ENCODE data around the gene DYNC1LI2.

DNA sequence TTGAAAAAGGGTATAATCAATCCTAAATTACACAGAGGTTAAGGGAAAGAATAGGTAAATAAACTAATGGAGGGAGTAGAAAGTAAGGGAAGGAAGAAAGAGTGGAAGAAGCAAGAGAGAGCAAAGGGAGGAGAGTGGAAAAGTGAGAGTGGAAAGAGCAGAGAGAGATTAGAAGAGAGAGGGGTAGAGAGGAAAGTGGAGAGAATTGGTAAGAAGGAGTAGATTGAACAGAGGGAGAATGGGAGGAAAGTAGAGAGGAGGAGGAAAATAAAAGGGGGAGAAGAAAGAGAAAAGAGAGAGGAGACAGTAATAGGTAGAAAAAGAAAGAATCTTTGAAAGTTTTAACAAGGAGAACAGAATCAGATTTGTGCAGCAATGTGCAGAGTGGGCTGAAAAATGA is 25.0 kb upstream of the DYNC1LI2 start:
- TF ChIP-seq, protein P1, sequence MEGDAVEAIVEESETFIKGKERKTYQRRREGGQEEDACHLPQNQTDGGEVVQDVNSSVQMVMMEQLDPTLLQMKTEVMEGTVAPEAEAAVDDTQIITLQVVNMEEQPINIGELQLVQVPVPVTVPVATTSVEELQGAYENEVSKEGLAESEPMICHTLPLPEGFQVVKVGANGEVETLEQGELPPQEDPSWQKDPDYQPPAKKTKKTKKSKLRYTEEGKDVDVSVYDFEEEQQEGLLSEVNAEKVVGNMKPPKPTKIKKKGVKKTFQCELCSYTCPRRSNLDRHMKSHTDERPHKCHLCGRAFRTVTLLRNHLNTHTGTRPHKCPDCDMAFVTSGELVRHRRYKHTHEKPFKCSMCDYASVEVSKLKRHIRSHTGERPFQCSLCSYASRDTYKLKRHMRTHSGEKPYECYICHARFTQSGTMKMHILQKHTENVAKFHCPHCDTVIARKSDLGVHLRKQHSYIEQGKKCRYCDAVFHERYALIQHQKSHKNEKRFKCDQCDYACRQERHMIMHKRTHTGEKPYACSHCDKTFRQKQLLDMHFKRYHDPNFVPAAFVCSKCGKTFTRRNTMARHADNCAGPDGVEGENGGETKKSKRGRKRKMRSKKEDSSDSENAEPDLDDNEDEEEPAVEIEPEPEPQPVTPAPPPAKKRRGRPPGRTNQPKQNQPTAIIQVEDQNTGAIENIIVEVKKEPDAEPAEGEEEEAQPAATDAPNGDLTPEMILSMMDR (conservative IDR thresholded peaks at IDR 0.05; ENCODE audit: low read length), result no peak
- no peak for TF ChIP-seq EZH2phosphoT487 (IDR thresholded peaks at IDR 0.05; ENCODE audit: borderline replicate concordance, low read depth, low read length)
